CD4-positive, alpha-beta T cell treated with Interleukin-15 for 1 hour (primary cell): ENCODE results near the gene HOXA1.

Source experiments
- DNase-seq: peaks from one replicate; pipeline ENCODE4 v3.0.0-alpha.2; 2020

Gene HOXA1

DNA sequence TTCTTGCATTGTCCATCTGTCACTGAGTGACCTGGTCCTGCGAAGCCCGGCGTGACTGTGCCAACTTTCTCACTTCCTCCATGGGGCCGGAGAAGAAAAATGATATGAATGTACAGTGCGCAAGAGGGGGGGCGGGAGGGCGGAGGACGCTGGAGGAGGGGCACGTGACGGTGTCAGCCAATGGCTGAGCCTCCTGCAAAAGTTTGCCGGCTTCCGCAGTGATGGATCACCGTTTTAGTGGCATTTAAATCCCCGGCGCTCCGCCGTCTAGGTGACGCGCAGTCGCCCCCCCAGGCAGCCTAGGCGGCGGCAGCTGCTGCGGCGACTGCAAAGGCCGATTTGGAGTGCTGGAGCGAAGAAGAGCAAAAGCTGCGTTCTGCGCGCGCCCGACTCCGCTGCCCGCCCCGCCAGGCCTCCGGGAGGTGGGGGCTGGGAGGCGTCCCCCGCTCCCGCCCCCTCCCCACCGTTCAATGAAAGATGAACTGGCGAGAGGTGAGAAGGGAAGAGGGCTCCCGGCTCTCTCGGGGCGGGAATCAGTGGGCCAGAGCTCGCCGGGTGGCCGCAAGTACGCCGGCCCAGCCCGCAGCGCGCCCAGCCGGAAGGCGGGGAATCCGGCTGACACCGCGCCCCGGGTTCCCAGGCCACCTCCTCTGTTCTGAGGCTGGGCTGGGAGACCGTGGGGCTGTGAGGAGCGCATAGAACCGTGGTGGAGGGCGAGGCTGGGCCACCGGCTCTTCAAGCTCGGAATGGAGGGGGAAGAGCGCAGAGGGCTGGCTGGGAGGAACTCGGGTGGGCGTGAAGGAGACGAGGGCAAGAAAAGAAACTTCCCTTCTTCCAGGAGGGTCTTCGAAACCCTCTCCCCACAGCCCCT is at the start of gene HOXA1:
TSS of gene HOXA1 (minus strand) at position 104 of the 871 bp plus-strand sequence. CDS start at position 16, 88 bp downstream.
- peak; percentile 86 for DNase-seq

DNA sequence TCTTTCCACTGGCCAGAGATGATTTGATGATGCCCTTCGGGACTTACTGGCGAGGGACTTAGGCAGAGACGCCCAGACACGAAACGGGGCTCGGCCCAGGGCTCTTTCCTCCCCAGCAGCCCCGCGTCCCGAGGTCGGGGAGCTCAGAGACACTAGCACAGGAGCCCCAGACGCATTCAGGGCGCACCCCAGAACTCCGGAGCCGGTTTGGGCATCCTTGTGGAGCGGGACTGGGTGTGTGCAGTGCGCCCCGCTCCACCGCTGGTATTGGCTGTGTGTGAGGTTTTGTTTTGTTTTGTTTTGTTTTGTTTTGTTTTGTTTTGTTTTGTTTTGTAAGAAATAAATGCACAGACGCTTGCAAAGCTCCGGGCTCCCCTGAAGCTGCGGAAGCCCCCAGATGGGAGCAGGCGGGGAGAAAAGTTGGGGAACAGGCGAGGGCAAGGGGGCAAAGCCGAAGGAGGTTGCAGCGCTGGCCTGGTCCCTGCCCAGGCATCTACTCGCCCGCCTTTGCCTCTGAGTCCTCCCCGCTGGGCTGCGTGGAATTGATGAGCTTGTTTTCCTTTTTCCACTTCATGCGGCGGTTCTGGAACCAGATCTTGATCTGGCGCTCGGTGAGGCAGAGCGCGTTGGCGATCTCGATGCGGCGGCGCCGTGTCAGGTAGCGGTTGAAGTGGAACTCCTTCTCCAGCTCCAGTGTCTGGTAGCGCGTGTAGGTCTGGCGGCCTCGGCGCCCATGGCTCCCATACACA is 49.5 kb upstream of the HOXA1 start:
- DNase-seq: no peak

DNA sequence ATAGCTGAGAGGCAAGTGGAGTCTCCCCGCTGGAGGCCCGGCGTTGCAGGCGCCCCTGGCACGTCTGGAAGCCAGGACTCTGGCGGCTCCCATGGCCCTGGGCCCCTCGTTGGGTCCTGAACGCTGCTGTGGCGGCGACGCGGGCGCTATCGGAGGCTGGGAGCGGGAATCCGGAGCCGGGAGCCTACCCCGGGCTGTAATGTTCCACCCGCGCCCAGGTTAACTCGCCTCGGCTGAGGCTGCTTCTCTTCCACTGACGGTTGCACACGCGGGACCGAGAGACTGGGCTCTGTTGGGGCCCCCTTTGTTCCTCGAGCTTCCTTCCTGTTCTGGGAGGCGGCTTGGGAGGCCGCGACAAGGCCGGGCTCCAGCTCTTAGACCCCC is 49.0 kb upstream of the HOXA1 start:
- DNase-seq: no peak

DNA sequence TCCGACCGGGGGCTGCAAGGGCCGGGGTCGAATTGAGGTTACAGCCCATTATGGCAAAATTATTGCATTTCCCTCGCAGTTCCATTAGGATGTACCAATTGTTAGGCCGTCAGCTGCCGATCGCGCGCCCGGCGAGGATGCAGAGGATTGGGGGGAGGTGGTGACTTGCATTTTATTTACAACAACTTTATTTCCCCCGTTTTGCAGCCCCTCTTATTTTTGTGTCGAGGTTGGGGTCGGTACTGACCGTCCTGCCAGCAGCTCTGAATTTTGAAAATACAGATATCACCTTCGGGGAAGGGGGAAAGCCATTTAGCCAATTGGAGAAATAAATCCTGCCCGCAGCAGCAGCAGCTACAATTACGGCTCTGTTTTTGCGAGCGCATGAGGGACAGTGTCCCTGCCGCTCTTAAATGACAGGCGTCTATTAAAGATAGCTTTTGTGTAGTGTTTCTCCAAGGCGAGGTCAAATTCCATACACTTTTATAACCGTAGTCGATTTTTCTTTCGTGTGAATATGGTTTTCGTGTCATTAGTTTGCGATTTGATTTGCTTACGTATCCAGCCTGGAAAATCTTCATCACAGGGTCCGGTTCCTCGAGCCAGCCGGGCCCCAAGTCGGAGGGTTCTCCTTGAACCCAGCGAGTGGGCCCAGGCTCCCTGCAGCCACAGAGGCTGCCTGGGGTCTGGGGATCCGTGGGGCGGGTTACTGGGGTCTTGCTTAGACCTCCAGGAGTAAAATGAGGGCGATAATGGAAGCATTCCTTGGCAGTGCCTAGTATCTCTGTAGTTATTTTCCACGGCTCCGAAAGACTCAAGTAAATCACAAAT is 48.4 kb upstream of the HOXA1 start:
- DNase-seq: no peak

DNA sequence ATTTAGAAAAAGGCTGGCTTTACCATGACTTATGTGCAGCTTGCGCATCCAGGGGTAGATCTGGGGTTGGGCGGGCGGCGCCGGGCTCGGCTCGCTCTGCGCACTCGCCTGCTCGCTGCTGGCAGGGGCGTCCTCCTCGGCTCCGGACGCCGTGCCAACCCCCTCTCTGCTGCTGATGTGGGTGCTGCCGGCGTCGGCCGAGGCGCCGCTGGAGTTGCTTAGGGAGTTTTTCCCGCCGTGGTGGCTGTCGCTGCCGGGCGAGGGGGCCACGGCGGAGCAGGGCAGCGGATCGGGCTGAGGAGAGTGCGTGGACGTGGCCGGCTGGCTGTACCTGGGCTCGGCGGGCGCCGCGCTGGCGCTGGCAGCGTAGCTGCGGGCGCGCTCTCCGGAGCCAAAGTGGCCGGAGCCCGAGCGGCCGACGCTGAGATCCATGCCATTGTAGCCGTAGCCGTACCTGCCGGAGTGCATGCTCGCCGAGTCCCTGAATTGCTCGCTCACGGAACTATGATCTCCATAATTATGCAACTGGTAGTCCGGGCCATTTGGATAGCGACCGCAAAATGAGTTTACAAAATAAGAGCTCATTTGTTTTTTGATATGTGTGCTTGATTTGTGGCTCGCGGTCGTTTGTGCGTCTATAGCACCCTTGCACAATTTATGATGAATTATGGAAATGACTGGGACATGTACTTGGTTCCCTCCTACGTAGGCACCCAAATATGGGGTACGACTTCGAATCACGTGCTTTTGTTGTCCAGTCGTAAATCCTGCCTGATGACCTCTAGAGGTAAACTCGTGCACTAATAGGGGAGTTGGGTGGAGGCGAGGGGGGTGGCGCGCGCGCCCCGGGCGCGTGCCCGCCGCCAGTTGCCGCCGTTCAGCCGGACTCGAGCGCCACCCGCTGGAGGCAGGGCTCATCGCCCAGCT is 47.5 kb upstream of the HOXA1 start, which contains the start of gene HOXA5:
TSS of gene HOXA5 (minus strand) at position 659 of the 927 bp plus-strand sequence. CDS start at position 585, 74 bp downstream.
- peak; percentile 63 for DNase-seq

DNA sequence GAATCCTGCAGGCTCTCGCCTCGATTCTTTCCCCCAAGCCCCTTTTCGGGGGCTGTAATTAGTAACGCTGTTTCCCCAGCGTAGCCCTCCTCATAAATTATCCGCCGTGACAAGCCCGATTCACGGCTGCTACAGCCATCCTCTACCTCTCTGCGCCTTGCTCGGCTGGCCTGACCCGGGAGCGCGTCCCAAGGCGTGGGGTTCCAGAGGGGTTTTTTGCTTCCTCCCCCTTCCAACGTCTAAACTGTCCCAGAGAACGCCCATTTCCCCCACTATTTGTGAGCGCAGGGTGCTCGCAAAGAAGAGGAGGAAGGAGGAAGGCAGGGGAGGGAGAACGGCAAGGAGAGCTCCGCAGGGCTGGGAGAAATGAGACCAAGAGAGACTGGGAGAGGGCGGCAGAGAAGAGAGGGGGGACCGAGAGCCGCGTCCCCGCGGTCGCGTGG is 46.8 kb upstream of the HOXA1 start:
- DNase-seq: no peak

- no peak for DNase-seq
Observed at GRCh38 chr7:27141923-27142579, 46.3 kb upstream of the HOXA1 start.

DNA sequence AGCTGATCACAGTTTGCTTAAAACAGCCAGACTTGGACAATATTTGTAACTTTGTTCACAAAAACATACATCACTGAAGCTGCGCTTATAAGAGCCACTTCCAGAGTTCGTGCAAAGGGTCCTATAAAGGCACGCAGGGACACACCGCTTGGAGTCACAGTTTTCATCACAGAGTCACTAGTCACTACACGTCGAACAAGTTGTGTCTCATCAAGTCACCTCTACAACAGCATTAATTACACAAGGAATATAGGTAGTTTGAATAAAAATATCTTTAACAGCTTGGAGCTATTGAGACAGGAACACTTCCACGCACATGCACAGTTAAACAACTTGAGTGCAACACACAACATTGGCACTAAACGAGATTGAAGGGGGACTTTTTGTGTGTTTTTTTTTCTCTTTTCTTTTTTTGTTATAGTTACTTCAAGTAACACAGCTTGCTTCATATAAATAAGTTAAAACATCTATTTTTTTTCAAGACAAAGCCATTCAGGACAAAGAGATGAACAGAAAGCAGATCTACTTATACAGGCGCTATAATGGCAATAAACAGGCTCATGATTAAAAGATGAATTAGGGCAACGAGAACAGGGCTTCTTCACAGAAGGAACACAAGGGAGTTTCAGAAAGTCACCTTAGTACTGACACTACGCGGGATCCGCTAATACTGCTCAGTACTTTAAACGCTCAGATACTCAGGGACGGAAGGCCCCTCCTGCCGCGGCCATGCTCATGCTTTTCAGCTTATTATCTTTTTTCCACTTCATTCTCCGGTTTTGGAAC is 45.5 kb upstream of the HOXA1 start:
- no peak for DNase-seq

GRCh38 chr7:27140126-27140857 is 44.5 kb upstream of the HOXA1 start:
- DNase-seq: no peak

DNA sequence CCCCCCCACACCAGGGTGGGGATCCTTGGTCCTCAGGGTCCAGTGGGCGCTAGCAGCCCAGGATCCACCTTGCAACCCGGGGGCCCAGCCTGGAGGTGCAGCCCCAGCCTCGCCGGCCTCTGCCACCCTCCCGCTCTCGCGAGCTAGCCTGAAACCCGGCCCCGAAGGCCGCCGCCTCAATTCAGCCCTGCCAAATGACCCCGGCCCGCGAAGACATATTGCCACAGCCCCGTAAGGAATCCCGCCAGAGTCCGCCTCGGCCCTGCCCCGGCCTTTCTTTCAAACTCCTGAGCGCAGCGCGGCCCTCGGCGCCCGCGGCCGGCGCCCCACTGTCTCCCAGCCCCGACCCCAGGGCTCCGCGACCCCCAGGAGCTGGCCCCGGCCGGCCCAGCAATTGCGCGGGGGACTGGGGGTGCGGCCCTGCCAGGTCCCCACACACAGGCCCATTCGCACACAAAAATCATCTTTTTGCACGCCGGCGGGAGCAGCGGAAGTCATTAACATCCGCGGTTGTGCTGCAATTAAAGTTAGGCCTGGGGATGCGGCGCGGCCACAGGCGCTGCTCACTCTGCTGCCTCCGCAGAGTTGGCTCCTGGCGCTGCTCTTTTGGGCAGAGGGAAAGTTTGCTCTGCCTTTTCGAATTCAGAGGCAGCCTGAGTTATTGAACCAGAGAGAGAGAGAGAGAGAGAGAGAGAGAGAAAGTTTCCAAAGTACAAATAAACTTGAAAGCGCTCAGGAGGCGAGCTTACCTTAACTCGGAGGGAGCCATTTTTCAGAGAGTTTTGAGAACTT is 43.7 kb upstream of the HOXA1 start:
- no peak for DNase-seq

GRCh38 chr7:27138985-27139333 is 43.2 kb upstream of the HOXA1 start:
- DNase-seq: no peak

DNA sequence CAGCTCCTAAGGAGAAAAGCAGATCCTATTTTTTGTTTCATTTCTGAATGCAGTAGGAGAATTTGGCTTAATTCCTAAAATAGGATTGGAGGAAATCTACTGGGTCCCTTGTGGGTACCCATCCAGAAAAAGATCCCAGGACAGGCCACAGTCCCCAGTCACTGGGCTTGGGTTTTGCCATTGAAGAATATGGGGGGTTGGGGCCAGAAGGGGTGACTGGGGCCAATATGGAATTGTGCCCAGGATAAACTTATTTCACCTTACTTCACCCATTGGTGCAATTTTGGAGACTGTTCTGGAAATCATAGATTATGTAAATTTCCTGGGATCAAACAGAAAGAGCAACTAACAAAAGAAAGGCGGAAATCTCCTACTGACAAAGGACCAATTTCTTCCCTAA is 42.7 kb upstream of the HOXA1 start:
- DNase-seq: no peak

DNA sequence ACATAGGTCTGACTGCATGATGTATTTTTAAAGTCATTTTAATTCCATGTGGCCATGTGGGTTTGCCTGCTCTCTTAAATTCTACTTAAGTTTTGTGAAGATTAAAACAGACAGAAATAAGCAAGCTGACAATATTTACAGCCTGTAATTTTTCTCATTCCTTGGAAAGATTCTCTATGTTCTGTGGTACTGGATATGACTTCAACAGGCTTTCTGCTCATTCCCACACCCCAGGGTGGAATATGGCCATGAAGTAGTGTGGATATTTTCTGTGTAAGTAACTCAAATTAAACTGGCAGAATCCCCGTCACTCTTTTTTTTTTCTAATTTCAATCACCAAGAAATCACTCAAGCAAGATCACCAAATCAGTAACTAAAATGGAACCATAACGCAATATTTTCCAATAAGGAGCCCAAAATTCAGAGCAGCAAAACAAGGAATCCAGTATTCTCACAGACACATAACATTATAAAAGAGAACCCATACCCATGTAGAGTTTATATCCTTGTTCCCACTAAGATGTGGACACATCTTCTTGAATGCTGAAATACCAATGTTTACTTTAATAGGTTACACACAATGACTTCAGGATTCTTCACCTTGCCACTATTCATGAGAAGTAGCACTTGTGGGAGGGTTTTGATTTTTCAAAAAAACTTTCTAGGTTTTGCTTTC is 42.0 kb upstream of the HOXA1 start:
- DNase-seq: no peak

- no peak for DNase-seq
Observed at GRCh38 chr7:27134392-27134791, 38.6 kb upstream of the HOXA1 start.

DNA sequence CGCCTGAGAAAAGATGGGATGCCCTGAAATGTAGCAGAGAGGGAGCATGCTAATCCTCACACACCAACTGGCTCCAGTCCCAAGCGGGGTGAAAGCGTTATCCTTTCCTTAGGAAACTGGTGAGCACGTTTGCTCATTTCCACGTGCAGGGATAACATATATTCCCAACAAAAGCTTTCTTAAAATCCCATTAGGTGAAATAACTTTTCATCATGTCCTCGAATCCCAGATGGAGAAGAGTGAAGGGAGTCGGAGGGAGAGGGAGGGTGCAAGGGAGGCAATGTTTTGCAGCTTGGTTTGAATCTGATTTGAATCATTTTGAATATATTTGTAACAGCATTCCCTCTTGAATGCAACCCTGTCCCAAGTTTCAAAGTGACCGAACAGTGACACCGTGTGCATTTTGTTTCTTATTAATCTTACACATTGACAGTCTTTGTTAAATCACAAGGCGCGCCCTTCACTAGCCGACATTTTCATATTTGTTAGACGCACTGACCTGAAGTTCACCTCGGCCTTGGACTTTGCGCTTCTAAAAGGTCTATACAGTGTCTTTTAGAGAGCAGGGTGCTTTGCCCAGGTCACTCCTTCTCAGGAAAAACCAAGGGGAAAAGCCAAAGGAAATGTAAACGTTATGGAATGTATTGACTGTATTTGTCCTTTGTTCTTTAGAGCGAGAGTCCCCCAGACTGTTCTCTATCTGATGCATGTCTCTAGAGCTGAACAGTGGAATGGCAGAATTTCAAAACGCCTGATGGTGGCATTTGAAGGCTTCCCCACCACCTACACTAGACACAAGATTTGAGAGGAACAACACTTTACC is 37.8 kb upstream of the HOXA1 start:
- no peak for DNase-seq

GRCh38 chr7:27132978-27133377 is 37.2 kb upstream of the HOXA1 start:
- DNase-seq: no peak

DNA sequence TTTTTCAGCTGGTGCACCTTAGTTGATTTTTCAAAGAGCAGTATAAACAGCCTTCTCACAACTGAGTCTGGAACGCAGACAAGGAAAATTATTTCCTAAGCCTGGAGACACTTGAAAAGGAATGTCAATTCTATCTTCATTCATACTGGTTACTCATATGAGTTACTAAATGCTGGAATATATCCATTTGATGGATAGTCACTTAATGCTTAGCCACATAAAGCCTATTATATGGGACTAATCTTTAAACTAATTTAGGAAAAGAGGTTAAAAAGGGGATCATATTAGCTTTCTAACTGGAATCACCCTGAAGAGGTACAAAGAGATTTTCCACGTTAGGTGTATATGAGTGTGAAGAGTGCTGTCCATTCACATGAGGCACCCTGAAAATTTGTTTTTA is 36.4 kb upstream of the HOXA1 start:
- no peak for DNase-seq
